Colonic mucosa (tissue), 4 donors: Measurements from ENCODE around the gene MCU. TPM values are rescaled to one million over a fixed set of nuclear protein-coding genes. Genes with fewer than 3 reads are reported as not detected.
"Not testable (repeated sequence)": the region's sequence is repeated elsewhere in the genome, so short reads cannot be mapped to it uniquely, and the experiment has no call there.

Experiments used
- DNase-seq: peaks from one replicate; pipeline ENCODE4 v3.0.0-alpha.2; 2020
- H3K27ac ChIP-seq: fragments of 200-600 bp; one replicate; pipeline ENCODE4 v1.8.0; 2021
- H3K27me3 ChIP-seq: fragments of 200-600 bp; one replicate; pipeline ENCODE4 v1.8.0; 2021
- H3K36me3 ChIP-seq: fragments of 200-600 bp; one replicate; pipeline ENCODE4 v1.8.0; 2021
- H3K4me1 ChIP-seq: fragments of 200-600 bp; one replicate; pipeline ENCODE4 v1.8.0; 2021; ENCODE audit warnings: mild to moderate bottlenecking
- H3K4me3 ChIP-seq: fragments of 200-600 bp; one replicate; pipeline ENCODE4 v1.8.0; 2021
- H3K9ac ChIP-seq, 2 donors: one replicate each; pipeline ENCODE4 v1.7.0; 2013; ENCODE audit warnings: control low read depth in 2 of 2, low read depth in 2 of 2, low read length in 2 of 2
- H3K9me3 ChIP-seq: fragments of 200-600 bp; one replicate; pipeline ENCODE4 v1.8.0; 2021
- intact Hi-C: fragments of 100-400 bp; cut with DNase I; formaldehyde crosslinking; loops from one replicate; pipeline ENCODE4 v1.14.1; 2022
- total RNA-seq, 2 donors: library from RNA; stranded (reverse); fragmentation: NEBNext Ultra II Directional in 1 of 2; extraction: Animal tissue kit (Norgen Biotek cat#: 25700) in 1 of 2; gene quantifications; one replicate each; pipeline ENCODE4 v1.2.1, GENCODE V29; 2021
- TF ChIP-seq, protein P1 (sequence below): fragments of 200-600 bp; IDR thresholded peaks from one replicate; pipeline ENCODE4 v1.8.0; 2022; ENCODE audit warnings: antibody characterized with exemption, mild to moderate bottlenecking
- donor health status: healthy.
- donor health status: DM: no; HTN: no; CAD: no.
- donor health status: DM: no; HTN: no; CAD: no.

MCU gene
- total RNA-seq, 2 donors from 2014 or later = 88.7 to 109 TPM

DNA sequence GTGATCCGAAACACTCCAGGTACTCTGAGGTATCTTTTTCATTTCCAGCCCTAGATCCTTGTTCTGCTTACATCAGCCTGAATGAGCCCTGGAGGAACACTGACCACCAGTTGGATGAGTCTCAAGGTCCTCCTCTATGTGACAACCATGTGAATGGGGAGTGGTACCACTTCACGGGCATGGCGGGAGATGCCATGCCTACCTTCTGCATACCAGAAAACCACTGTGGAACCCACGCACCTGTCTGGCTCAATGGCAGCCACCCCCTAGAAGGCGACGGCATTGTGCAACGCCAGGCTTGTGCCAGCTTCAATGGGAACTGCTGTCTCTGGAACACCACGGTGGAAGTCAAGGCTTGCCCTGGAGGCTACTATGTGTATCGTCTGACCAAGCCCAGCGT, 206.7 kb downstream of the MCU start:
- Histone ChIP-seq H3K9me3 (no peaks in the 10 kb centered on the region), H3K27ac (no peak overlapping the region), H3K9ac (no peak overlapping the region), H3K4me1 (no peaks in the 10 kb centered on the region), H3K36me3 (no peaks in the 10 kb centered on the region), H3K27me3 (no peaks in the 10 kb centered on the region), H3K4me3 (no peak overlapping the region)
- intact Hi-C loops = no loop called here
- TF ChIP-seq, protein P1, sequence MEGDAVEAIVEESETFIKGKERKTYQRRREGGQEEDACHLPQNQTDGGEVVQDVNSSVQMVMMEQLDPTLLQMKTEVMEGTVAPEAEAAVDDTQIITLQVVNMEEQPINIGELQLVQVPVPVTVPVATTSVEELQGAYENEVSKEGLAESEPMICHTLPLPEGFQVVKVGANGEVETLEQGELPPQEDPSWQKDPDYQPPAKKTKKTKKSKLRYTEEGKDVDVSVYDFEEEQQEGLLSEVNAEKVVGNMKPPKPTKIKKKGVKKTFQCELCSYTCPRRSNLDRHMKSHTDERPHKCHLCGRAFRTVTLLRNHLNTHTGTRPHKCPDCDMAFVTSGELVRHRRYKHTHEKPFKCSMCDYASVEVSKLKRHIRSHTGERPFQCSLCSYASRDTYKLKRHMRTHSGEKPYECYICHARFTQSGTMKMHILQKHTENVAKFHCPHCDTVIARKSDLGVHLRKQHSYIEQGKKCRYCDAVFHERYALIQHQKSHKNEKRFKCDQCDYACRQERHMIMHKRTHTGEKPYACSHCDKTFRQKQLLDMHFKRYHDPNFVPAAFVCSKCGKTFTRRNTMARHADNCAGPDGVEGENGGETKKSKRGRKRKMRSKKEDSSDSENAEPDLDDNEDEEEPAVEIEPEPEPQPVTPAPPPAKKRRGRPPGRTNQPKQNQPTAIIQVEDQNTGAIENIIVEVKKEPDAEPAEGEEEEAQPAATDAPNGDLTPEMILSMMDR = no peak
- no peak for DNase-seq

DNA sequence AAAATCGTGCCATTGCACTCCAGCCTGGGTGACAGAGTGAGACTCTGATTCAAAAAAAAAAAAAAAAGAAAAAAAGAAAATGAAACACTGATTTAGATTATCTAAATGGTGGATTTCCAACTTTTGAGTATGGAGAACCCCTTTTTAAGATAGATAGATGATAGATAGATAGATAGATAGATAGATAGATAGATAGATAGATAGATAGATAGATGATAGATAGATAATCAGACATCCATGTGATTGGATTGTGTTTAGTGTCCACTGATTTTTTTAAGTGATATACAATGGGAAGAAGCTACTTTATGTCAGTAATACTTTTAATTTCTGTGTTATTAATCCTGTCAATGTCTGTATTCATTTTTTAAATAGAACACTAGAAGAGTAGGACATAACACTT, 207.6 kb downstream of the MCU start:
- no peak for DNase-seq
- no peak overlapping the region for H3K4me3 ChIP-seq
- H3K36me3 ChIP-seq = no peaks in the 10 kb centered on the region
- intact Hi-C loops = no loop called here
- H3K27me3 ChIP-seq = no peaks in the 10 kb centered on the region
- no peak overlapping the region for H3K27ac ChIP-seq
- TF ChIP-seq, protein P1 = no peak
- no peaks in the 10 kb centered on the region for H3K4me1 ChIP-seq
- H3K9ac ChIP-seq = no peak overlapping the region
- no peaks in the 10 kb centered on the region for H3K9me3 ChIP-seq

DNA sequence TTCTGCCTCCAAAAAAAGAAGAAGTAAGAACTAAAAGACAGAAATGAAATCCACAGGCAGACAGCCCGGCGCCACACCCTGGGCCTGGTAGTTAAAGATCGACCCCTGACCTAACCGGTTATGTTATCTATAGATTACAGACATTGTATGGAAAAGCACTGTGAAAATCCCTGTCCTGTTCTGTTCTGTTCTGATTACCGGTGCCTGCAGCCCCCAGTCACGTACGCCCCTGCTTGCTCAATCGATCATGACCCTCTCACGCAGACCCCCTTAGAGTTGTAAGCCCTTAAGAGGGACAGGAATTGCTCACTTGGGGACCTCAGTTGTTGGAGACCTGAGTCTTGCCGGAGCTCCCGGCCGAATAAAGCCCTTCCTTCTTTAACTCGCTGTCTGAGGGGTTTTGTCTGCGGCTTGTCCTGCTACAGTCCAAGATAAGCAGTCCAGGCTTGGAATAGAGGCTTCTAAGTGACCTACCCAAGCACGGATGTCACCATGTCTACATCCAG, 212.1 kb downstream of the MCU start:
- H3K36me3 ChIP-seq, H3K9me3 ChIP-seq, H3K27ac ChIP-seq, DNase-seq, H3K27me3 ChIP-seq, H3K9ac ChIP-seq, H3K4me3 ChIP-seq, intact Hi-C loops, H3K4me1 ChIP-seq: not testable (repeated sequence)

DNA sequence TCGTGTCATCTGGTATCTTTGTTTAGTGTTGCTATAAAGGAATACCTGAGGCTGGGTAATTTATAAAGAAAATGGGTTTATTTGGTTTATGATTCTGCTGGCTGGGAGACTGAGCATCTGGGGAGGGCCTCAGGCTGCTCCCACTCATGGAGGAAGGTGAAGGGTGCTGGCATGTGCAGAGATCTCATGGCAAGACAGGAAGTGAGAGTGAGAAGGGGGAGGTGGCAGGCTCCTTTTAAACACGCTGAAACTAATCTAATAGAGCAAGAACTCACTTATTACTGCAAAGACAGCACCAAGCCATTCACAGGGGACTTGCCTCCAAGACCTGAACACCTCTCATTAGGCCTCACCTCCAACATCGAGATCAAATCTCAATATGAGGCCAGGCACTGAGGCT, 212.9 kb downstream of the MCU start:
- DNase-seq = no peak
- H3K9ac ChIP-seq = no peak overlapping the region
- no peaks in the 10 kb centered on the region for H3K36me3 ChIP-seq
- H3K27me3 ChIP-seq = no peaks in the 10 kb centered on the region
- H3K9me3 ChIP-seq = no peaks in the 10 kb centered on the region
- intact Hi-C loops = no loop called here
- no peak overlapping the region for H3K4me3 ChIP-seq
- H3K27ac ChIP-seq = no peak overlapping the region
- TF ChIP-seq, protein P1 = no peak
- H3K4me1 ChIP-seq = no peaks in the 10 kb centered on the region

DNA sequence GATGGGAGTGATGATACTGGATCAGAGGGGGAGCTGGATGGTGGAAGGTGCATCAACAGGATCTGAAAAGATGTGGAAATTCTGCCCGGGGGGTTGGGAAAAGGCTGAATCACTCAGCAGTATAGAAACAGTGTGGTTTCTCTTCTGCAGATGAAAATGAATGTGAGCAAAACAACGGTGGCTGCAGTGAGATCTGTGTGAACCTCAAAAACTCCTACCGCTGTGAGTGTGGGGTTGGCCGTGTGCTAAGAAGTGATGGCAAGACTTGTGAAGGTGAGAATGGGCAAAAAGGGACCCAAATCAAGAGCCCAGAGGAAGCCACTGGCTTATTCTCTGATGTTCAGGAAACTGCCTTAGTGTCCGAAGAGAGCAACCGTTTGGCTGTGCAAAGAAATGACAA, 214.5 kb downstream of the MCU start:
- Histone ChIP-seq H3K36me3 (no peaks in the 10 kb centered on the region), H3K9ac (no peak overlapping the region), H3K27ac (no peak overlapping the region), H3K27me3 (no peaks in the 10 kb centered on the region), H3K4me3 (no peak overlapping the region), H3K4me1 (no peaks in the 10 kb centered on the region), H3K9me3 (no peaks in the 10 kb centered on the region)
- TF ChIP-seq, protein P1 = no peak
- intact Hi-C loops = no loop called here
- DNase-seq = no peak

DNA sequence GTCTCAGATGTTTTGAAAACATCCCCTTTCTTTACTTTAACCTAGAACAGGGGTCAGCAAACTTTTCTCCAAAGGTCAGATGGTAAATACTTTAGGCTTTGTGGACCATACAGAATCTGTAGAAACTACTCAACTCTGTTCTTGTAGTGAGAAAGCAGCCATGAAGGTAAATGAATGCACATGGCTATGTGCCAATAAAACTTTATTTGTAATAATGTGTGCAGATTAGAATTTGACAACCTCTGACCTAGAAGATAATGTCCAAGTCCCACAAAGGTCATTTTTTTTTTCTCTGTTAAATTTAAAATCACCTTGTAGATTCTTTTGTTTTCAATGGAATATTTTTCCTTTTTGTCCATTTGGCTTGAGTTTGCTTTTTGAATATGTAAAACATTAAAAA, 218.8 kb downstream of the MCU start:
- DNase-seq = no peak
- intact Hi-C loops = no loop called here
- no peaks in the 10 kb centered on the region for H3K9me3 ChIP-seq
- H3K27ac ChIP-seq = no peak overlapping the region
- H3K9ac ChIP-seq = no peak overlapping the region
- no peak overlapping the region for H3K4me3 ChIP-seq
- TF ChIP-seq, protein P1 = no peak
- H3K4me1 ChIP-seq = no peaks in the 10 kb centered on the region
- no peaks in the 10 kb centered on the region for H3K36me3 ChIP-seq
- no peaks in the 10 kb centered on the region for H3K27me3 ChIP-seq
